ENCODE data around the gene MAOB.
"Not testable (repeated sequence)": the region's sequence is repeated elsewhere in the genome, so short reads cannot be mapped to it uniquely, and the experiment has no call there.

MAOB gene

DNA sequence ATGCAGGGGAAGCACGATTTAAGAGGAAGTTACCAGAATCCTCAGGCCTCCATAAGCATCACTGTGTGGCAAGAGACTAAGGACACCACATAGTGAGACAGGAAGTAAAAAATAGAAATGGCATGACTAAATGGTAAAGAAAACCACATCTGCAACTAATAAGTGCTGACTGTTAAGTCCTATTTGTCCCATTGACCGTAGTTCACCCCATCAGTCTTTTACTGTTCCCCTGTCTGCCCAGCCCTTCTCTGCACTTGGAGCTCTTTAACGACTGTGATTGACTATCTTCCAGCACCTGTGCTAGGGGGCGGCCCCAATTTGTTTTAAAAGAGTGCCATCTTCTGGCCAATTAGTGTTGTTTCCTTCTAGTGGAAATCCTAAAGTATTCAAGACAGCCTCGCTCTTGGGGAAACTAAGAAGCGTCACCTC, 132.0 kb downstream of the MAOB start:
- peak; percentile 19 for DNase-seq

DNA sequence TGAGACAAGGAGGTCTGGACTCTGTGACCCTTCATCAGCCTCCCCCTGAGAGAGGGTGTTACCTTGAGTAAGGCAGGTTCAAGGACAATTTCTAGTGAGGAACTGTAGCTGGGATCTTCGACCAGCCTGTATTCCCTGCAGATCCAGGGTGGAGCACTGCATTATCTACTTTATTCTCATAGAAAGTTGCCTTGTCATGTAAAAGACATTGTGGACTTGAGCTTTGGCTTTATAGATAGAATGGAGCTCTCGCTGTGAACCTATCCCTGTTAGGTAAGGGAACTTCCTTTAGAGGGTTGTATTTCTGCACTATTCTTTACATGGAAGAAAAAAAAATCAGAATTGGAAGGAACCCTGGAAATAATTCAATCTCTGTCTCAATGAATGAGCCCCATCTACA, 134.8 kb downstream of the MAOB start:
- DNase-seq, result no peak

DNA sequence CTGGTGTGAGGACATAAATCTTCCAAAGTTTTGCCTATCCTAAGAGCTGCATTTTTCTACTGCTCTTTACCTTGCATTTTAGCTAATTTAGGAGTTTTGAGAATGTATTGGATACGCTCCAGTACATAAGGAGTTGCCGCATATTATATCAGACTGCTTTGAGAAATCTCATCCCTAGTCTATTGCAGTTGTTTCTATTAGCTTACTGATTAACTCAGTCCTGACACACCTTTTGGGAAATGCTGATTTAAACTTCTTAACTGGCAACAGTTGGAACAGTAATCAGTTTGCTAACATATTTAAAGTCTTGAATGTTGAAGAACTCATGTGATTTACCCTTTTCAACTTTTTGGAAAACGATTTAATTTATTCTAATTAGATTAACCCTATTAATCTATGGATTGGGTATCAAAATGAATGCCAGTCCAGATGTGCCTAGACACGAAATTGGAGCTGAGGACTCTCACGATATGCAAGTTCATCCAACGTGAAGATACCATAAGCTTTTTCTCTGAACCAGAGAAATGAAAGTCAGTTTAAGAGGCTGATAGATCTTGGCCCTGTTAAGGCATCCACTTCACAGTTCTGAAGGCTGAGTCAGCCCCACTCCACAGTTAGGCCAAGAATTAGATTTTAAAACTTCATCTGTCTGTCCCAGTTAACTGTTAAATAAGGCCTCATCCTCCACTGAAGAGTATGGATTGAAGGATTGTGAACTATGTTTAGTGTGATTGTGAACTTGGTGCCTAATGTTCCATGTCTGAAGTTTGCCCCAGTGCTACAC, 136.1 kb downstream of the MAOB start:
- no peak for DNase-seq

GRCh38 chrX:43744284-43744683, 138.0 kb downstream of the MAOB start:
- no peak for DNase-seq

DNA sequence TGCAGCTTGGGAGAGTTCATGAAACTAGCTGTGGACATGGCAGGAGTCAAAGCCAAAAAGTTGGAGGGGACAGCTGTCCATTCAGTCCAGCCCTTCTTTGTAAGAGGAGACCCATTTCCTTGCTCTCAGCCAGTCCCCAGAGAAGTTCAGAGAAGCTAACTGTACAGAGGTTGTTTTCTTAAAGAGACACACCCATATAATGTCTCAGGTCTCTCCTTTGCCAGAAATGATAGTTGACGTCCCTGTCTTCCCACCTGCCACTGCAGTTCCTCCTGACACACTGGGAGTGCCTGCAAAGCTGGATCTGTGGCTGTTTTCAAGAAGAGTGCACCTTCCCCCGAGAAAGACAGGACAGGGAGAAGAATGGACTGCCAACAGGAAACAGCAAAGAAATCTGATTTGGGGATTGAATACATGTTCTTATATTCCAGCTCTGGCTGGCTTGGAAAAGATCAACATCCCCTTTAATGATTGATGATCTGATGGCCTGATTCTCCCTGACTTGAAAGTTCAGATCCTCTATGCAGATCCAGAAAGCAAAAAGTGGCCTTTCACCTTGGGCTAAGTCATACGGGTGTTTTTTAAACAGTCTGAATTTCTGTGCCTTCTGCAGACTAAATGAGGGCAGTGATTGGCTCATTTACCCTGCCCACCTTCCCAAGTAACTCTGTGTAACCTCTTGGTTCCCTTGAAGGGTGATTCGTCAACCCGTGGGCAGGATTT, 139.0 kb downstream of the MAOB start:
- no peak for DNase-seq

GRCh38 chrX:43741843-43742573, 140.2 kb downstream of the MAOB start:
- DNase-seq, result no peak

DNA sequence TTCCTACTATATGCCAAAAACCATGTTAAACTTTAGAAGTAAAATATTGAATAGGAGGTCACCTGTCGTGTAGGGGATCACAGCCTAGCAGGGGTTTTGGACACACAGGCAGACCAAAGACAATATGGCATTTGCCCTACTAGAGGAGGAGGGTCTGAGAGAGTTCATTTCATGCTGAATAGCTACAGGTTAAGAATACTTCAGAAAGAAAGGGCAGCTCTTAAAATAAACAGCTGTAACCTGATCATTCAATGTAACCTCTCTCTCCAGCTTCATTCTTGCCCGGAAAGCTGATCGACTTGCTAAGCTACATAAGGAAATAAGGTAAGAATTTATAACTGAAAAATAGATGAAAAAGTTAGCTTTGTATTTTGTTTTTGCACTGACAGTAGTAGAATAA, 146.3 kb downstream of the MAOB start:
- no peak for DNase-seq

- no peak for DNase-seq
These were observed 146.7 kb downstream of the MAOB start for GRCh38 chrX:43735534-43735933.

DNA sequence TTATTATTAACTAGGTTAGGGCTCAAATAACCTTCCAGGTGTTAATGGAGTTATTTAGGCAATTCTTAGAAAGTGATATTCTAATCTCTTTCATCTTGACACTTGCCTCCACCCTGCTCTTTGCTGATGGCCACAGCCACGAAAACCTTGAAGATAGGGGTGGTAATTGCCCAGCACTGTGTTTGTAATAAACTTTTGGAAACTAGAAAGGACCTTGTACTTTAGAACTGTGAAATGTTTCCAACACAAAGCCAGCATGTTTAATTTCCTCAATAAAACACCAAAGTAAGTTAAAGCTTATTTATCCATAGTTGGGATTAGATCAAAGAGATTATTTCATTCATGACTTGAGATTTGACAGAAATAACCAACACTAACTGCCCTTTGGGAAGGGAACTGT, 147.8 kb downstream of the MAOB start:
- DNase-seq, result no peak

GRCh38 chrX:43733699-43734098, 148.6 kb downstream of the MAOB start:
- DNase-seq, result no peak

GRCh38 chrX:43731086-43731485, 151.2 kb downstream of the MAOB start:
- DNase-seq, result no peak

DNA sequence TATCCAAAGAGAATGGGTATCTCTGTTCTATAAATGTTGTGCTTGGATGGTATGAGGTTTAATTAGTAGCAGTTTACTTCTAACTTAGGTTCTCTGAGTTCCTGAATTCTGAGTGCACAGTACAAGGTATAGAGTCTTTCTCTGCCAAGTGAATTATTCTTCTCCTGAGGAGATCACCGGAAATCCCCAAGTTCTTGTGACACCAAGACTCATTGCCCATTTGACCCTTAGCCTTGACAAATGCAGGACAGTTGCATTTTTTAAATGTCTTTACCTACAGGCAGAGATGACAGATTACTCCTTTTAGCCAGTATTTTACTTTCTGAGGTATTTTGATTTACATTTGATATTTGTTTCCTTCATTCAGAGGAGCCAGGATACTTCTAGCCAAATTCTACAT, 153.3 kb downstream of the MAOB start:
- no peak for DNase-seq

DNA sequence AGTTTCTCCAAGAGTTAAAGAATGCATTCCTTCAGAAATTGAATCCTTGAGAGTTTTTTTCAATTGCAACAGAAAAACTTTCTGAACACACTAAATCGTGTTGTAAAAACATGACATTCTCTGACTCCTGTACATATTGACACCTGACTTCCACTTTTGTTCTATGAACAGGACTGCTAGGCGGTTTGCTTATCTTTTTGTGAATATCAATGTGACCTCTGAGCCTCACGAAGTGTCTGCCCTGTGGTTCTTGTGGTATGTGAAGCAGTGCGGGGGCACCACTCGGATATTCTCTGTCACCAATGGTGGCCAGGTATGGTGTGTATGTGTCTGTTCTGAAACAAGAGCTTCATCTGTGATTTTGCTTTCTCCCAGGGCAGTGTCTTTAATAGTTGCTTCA, 154.2 kb downstream of the MAOB start:
- no peak for DNase-seq

GRCh38 chrX:43727254-43727653, 155.0 kb downstream of the MAOB start:
- DNase-seq, result not testable (repeated sequence)

DNA sequence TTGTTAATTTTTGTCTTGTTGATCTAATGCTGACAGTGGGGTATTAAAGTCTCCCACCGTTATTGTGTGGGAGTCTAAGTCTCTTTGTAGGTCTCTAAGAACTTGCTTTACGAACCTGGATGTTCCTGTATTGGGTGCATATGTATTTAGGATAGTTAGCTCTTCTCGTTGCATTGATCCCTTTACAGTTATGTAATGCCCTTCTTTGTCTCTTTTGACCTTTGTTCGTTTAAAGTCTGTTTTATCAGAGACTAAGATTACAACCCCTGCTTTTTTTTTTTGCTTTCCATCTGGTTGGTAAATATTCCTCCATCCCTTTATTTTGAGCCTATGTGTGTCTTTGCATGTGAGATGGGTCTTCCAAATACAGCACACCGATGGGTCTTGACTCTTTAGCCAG, 157.0 kb downstream of the MAOB start:
- not testable (repeated sequence) for DNase-seq

- DNase-seq, result no peak
These were observed 161.3 kb downstream of the MAOB start for GRCh38 chrX:43720961-43721360.

- DNase-seq, result no peak
These were observed 162.2 kb downstream of the MAOB start for GRCh38 chrX:43720082-43720481.

GRCh38 chrX:43718956-43719355, 163.3 kb downstream of the MAOB start:
- DNase-seq, result no peak

- no peak for DNase-seq
These were observed 163.7 kb downstream of the MAOB start for GRCh38 chrX:43718546-43718945.

- no peak for DNase-seq
These were observed 164.2 kb downstream of the MAOB start for GRCh38 chrX:43718081-43718480.

DNA sequence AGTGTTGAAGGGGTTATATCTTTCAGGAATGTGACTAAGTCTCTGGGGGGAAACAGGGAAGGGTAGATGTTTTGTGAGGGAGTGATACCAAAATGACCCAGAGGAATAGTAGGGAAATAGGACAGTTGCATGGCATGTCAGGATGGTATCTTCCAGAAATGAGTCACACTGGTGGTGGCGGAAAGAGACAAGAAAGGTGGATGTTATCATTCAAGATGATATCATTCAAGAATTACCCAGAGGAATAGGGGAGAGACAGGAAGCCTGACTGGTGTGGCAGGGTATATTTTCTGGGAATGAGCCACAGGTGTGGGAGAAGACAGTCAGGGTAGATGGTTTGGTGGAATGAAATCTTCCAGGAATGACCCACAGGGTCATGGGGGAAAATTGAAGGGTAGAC, 165.1 kb downstream of the MAOB start:
- DNase-seq, result no peak

DNA sequence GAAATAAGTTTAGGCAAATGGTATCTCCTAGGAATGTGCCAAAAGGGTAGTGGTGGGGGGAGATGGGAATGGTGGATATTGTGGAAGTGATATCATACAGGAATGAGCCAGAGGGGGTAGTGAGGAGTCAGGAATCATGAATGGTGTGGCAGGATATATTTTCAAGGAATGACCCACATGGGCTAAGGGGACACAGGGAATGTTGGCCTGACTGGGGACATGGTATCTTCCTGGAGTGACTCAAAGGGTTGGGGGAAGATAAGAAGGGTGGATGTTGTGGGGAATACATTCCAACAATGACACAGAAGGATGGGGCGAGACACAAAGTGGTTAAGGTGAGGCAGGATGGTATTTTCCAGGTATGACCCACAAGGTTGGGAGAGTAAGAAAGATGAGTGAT, 165.6 kb downstream of the MAOB start:
- no peak for DNase-seq

All from activated naive CD4-positive, alpha-beta T cell treated with anti-CD3 and anti-CD28 coated beads, Interleukin-2, amount 50 U/mL, for 16 hours (primary cell).